ENCODE data around the gene KCTD6.
A peak's percentile ranks its signal among the peaks of the same experiment; 100 is the strongest.

KCTD6 gene

DNA sequence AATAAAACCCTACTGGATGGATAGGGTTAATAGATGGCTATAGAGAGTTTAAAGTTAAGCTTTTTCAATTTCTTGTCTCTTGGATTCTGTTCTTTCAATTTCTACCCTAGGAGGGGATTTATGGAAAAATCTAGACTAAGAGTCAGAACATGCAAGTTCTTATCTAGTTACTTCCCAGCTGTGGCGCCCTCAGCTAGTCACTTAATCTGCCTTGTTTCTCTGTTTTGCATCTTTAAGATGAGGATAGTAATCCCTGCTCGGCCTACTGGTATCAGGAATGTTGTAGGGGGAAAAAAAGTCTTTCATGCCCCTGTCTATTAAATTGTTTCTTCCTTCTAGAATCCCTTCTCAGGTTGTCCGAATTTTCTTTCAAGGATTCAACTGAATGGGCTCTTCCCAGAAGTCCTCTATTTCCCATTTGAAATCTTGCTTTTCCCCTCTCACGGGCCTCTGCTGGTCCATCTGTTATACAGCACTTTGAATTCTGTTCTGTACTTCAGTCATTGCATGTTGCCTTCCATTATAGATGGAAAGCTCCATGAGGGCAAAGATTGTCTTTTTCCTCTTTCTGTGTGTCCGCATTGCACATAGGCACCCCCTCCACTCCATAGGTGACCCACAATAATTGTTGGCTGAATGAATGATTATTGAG lies 4.4 kb downstream of the KCTD6 start:
- H3K27ac ChIP-seq = no peak overlapping the region
- no peak for TF ChIP-seq ZFX (IDR thresholded peaks at IDR 0.05; ENCODE audit: borderline replicate concordance)
- TF ChIP-seq, protein P1, sequence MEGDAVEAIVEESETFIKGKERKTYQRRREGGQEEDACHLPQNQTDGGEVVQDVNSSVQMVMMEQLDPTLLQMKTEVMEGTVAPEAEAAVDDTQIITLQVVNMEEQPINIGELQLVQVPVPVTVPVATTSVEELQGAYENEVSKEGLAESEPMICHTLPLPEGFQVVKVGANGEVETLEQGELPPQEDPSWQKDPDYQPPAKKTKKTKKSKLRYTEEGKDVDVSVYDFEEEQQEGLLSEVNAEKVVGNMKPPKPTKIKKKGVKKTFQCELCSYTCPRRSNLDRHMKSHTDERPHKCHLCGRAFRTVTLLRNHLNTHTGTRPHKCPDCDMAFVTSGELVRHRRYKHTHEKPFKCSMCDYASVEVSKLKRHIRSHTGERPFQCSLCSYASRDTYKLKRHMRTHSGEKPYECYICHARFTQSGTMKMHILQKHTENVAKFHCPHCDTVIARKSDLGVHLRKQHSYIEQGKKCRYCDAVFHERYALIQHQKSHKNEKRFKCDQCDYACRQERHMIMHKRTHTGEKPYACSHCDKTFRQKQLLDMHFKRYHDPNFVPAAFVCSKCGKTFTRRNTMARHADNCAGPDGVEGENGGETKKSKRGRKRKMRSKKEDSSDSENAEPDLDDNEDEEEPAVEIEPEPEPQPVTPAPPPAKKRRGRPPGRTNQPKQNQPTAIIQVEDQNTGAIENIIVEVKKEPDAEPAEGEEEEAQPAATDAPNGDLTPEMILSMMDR (IDR thresholded peaks at IDR 0.05) = no peak

DNA sequence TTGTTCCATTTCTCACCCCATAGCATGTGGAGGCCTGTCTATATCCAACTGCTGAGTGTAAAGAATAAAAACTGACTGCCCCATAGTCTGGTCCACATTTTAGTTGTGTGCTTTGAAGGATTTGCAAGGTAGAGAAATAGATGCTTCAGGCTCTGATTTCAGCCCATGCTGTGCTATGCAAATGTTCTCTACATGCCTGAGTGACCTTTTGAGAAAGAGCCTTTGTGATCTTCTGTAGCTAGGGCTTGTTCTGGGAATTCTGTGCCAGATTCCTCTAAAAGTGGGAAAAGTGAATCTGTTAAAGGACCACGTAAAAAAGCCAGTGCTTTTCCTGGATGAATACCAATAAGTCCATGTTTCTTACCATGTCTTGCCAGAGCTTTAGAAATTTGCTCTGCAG lies 5.2 kb downstream of the KCTD6 start:
- peak overlapping the region; percentile 19; the same call in 1 of the 2 replicates for H3K27ac ChIP-seq
- TF ChIP-seq ZFX (IDR thresholded peaks at IDR 0.05; ENCODE audit: borderline replicate concordance) = no peak
- TF ChIP-seq, protein P1 (IDR thresholded peaks at IDR 0.05) = no peak

DNA sequence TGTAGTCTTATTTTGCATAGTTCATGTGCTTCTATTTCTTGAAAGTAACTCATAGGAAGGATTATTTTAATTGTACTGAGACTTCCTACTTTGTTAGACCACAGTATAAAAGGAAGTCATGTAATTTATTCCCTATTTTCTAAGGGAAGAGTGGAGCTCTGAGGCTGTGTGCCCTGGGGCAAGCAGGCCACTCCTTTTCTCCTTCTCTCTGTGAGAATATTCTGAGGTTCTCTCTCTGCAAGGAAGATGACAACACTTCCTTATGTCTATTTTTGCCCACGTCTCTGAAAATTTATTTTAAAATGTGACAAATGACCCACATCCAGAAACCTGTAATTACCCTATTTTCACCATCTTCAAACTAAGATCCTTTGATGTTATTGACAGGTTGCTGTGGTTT lies 11.0 kb downstream of the KCTD6 start:
- H3K27ac ChIP-seq = no peak overlapping the region
- TF ChIP-seq, protein P1 (IDR thresholded peaks at IDR 0.05) = no peak
- TF ChIP-seq ZFX (IDR thresholded peaks at IDR 0.05; ENCODE audit: borderline replicate concordance) = no peak

DNA sequence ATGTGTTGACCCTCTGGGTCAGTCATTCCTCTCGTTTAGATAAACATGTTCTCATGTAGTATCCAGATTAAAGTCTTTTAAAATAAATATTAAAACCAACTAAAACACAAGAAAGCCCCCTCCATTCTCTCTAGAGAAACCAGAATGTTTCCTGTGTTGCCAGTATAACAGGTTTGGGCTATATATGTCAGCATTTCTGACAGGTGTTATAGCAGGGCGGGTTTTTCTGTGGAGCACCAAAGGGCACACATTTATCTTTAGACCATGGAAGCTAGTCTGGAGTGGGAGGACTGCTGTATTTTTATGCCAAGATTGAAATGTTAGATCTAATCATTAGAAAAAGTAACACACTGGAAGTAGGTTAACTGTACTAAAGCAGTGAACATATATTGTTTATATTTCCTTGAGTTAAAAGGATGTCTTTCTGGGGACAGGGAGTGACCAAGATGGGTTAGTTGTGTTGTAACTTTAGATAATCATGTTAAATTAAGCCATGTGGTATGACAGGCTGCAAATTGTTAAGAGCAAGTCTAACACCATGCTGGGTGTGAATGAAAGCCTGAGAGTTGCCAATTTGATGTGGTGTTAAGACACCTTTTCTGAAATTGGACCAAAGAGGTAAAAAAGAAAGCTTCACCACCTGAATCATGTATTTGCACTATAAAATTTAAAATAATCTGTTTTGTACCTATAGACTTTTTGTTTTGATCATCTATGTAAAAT lies 15.6 kb downstream of the KCTD6 start:
- H3K27ac ChIP-seq = no peak overlapping the region
- TF ChIP-seq, protein P1 (IDR thresholded peaks at IDR 0.05) = no peak
- TF ChIP-seq ZFX (IDR thresholded peaks at IDR 0.05; ENCODE audit: borderline replicate concordance) = no peak

- TF ChIP-seq ZFX (IDR thresholded peaks at IDR 0.05; ENCODE audit: borderline replicate concordance) = no peak
- TF ChIP-seq, protein P1 (IDR thresholded peaks at IDR 0.05) = no peak
- no peak overlapping the region for H3K27ac ChIP-seq
These were observed 16.5 kb downstream of the KCTD6 start for GRCh38 chr3:58508437-58508836.

DNA sequence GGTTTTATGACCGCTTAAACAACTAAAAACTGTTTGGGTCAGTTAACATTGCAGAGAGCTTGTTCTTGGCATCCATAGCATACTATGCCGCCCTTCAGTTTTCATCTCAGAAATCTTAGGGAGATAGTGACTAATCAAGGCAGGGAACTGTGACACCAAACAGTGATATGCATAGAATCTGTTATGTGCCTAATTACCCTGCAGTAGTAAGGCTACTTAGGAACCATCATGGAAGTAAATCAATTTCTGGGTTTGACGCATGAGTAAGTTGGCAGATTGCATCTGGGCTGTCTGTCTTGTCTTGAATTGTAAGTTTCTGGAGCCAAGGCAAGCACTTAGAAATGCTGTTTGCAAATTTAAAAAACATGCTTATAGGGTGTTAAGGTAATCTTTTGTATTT lies 22.5 kb downstream of the KCTD6 start:
- TF ChIP-seq, protein P1 (IDR thresholded peaks at IDR 0.05) = no peak
- TF ChIP-seq ZFX (IDR thresholded peaks at IDR 0.05; ENCODE audit: borderline replicate concordance) = no peak
- no peak overlapping the region for H3K27ac ChIP-seq

DNA sequence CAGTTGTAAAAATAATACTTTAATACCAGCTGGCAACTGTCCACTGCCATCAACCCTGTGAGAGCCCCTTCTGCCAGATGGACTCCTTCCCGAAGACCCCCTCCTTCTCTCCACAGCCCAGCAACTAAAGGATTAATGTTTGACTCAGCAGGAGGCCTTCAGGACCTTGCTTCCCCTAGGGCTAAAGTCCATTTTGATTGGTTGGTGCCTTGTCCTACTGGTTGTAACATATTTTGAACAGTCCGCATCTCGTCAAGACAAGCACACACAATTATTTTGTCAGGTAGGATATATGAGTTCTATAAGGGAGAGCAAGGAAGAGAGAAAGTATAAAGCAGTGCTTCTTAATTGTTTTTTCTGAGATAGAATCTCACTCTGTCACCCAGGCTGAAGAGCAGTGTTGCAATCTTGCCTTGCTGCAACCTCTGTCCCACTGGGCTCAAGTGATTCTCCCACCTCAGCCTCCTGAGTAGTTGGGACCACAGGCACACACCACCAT lies 26.4 kb downstream of the KCTD6 start:
- TF ChIP-seq, protein P1 (IDR thresholded peaks at IDR 0.05) = no peak
- TF ChIP-seq ZFX (IDR thresholded peaks at IDR 0.05; ENCODE audit: borderline replicate concordance) = no peak

More for the DNA sequence above, 26.4 kb downstream of the KCTD6 start:
- H3K27ac ChIP-seq = no peak overlapping the region

Measured in 22Rv1 (cell line).